ENCODE data around the gene TSPYL6. TPM values are rescaled to one million over a fixed set of nuclear protein-coding genes. Genes with fewer than 3 reads are reported as not detected.
"Not testable (repeated sequence)": the region's sequence is repeated elsewhere in the genome, so short reads cannot be mapped to it uniquely, and the experiment has no call there.

Gene TSPYL6
- 0.24 TPM for total RNA-seq (ENCODE audit: insufficient read depth, low replicate concordance)

DNA sequence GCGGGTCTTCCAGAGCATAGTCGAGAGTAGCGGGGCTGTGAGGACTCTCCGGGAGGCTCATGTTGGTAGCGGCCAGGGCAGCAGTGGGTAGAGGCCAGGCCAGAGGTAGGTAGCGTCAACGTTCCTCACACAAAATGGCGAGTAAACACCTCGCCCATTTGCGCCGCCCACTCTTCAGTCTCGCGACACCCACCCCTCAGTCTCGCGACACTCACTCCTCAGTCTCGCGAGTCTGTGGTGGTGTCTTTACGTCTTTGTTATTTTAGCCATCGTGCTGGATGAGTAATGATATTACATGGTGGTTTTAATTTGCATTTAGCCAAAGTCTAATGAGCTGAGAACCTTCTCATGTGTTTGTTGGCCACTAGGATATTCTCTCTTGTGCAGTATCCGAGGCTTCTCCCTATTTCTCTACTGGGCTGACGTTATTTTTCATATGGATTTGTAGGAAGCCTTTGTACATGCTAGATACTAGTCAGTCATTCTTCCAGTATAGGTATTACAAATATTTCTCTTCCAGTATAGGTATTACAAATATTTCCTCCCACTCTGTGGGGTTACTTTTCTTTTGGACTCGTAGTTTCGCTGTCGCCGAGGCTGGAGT lies at the start of gene TSPYL6:
Gene TSPYL6 (minus strand): TSS at position 139 of the 604 bp plus-strand sequence. CDS start 78 bp downstream, at position 61.
- no peak for DNase-seq (ENCODE audit: low spot score)

DNA sequence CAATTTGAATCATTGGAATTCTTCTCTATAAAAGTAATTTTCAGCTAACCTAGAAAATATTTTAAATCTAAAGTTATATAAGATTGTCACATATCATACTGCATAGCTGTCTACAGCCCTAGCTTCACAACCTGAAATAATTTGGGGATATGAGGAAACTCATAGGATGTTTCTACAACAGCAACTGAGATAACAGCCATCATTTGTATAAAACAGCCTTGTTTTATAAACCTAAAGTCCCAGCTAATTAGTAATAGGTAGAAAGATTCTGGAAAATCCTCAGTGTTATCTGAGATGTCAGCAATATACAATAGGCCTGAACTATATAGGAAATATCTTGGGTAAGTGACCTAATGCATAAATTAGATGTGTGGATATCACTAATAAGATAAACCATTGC lies 47.6 kb upstream of the TSPYL6 start:
- DNase-seq (ENCODE audit: low spot score), result no peak

DNA sequence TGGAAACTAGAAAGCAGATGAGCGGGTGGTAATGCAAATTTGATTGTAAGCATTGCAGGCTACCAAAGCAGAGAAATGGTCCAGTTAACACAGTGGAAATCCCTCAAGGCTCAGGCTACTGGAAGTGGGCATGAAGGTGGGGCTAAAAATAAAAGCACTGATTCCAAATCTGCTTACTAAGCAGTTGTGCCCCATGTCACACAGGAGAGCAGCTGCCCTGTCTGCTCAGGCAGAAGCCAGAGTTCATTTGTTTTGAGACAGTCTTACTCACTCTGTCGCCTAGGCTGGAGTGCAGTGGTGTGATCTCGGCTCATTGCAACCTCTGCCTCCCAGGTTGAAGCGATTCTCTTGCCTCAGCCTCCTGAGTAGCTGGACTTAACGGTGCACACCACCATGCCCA lies 42.5 kb upstream of the TSPYL6 start:
- DNase-seq (ENCODE audit: low spot score), result no peak

DNA sequence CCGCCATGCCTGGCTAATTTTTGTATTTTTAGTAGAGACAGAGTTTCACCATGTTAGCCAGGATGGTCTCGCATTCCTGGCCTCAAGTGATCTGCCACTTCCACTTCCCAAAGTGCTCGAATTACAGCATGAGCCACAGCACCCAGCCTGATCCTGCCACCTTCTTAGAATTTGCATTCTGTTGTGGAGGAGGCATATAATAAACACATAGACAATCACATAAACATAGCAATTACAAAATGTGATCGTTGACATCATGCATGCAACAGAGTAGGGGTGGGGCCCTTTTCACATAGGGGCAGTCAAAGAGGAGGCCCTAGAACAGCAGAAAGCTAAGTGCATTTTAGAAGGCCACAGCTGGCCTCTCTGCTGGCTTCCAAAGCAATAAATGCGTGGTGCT lies 39.9 kb upstream of the TSPYL6 start:
- DNase-seq (ENCODE audit: low spot score), result no peak

DNA sequence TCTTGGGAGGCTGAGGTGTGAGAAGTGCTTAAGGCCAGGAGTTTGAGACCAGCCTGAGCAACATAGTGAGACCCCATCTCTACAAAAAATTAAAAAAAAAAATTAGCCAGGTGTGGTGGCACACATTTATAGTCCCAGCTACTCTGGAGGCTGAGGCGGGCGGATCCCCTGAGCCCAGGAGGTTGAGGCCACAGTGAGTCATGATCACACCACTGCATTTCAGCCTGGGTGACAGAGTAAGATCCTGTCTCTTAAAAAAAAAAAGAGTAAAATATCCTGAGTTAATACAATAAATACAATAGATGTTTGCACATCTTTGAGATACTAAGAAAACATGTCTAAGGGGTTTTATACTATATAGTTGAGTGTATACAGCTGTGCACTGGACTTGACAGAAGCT lies 38.6 kb upstream of the TSPYL6 start:
- not testable (repeated sequence) for DNase-seq (ENCODE audit: low spot score)

GRCh38 chr2:54290356-54291025 lies 34.5 kb upstream of the TSPYL6 start:
- no peak for DNase-seq (ENCODE audit: low spot score)

GRCh38 chr2:54289917-54290316 lies 33.9 kb upstream of the TSPYL6 start:
- no peak for DNase-seq (ENCODE audit: low spot score)

GRCh38 chr2:54287532-54287931 lies 31.5 kb upstream of the TSPYL6 start:
- no peak for DNase-seq (ENCODE audit: low spot score)

- no peak for DNase-seq (ENCODE audit: low spot score)
Observed at GRCh38 chr2:54285451-54285850, 29.4 kb upstream of the TSPYL6 start.

- DNase-seq (ENCODE audit: low spot score), result no peak
Observed at GRCh38 chr2:54284826-54285225, 28.8 kb upstream of the TSPYL6 start.

DNA sequence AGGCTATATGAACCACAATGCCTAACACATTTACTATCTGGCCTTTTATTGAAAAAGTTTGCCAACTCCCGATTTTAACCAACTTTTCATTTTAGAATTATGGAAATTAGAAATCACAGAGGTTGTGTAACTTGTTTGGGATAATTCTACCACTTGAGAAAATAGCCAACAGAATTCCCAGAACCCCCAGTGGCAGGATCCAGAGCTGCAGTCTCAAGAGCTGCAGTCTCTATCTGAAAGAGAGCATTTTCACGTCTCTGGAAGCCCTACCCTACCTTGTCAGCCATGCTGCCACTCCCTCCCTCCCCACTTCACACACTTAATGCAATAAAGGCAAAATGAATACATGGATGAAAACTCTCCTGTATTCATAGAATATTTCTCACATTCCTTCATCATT lies 23.4 kb upstream of the TSPYL6 start:
- DNase-seq (ENCODE audit: low spot score), result no peak

GRCh38 chr2:54275541-54275940 lies 19.5 kb upstream of the TSPYL6 start:
- DNase-seq (ENCODE audit: low spot score), result no peak

GRCh38 chr2:54274781-54275242 lies 18.8 kb upstream of the TSPYL6 start:
- no peak for DNase-seq (ENCODE audit: low spot score)

- DNase-seq (ENCODE audit: low spot score), result no peak
Observed at GRCh38 chr2:54271843-54272627, 16.0 kb upstream of the TSPYL6 start.

DNA sequence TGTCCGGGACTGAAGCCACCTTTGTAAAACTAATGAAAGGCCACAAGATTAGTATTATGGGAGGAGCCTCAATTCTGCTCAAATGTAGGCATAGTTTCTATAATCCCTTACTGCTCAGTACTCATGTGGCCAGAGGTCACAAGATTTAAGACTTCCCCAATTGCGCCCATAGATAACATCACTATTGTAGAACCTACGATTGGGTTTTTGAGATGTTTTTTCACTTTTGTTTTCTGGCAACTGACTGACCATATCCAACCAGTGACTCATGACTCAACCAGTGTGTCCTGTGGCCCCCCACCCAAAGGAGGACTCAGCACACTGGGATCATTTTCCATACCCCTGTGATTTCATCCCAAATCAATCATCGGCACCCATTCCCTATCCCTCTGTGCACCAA lies 15.2 kb upstream of the TSPYL6 start:
- DNase-seq (ENCODE audit: low spot score), result no peak

- no peak for DNase-seq (ENCODE audit: low spot score)
Observed at GRCh38 chr2:54267577-54267976, 11.5 kb upstream of the TSPYL6 start.

DNA sequence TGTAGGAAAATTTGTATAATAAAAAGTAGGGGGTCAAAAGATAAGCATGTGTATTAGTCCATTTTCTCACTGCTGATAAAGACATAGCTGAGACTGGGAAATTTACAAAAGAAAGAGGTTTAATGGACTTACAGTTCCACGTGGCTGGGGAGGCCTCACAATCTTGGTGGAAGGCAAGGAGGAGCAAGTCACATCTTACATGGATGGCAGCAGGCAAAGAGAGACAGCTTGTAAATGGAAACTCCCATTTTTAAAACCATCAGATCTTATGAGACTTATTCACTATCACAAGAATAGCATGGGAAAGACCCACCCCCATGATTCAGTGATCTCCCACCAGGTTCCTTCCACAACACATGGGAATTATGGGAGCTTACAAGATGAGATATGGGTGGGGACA lies 9.1 kb upstream of the TSPYL6 start:
- not testable (repeated sequence) for DNase-seq (ENCODE audit: low spot score)

DNA sequence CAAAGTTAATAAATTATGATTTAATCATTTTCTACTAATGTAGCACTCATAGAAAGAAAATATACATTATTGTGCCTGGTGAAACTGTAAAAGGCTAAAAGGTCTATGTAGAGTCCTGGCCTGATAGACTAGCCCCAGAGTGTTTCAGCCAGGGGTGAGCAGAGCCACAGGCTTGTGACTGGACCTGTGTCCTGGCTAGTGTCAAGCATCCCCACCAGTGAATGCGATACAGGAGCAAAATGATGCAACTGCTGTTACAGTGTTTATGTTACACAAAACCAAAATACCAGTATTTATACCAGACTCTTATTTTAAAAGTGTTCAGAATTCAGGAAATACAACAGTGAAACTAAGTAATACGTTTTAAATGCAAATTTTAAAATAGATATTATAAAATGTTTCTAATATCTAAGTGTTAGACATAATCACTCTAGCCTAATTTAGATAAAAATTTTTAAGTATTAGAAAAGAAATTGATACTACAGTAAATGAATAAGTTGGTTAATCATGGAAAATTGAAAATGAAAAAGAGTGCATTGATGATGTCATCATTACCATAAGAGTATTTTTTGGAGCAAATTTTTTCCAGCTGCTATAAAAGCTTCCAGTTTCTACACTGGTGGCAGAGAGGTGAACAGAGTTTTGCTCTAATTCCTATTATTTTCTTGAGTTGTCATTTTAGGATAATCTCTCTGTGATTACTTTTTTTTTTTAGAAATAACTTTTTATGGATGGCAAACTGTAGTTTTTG lies 6.2 kb upstream of the TSPYL6 start:
- no peak for DNase-seq (ENCODE audit: low spot score)

DNA sequence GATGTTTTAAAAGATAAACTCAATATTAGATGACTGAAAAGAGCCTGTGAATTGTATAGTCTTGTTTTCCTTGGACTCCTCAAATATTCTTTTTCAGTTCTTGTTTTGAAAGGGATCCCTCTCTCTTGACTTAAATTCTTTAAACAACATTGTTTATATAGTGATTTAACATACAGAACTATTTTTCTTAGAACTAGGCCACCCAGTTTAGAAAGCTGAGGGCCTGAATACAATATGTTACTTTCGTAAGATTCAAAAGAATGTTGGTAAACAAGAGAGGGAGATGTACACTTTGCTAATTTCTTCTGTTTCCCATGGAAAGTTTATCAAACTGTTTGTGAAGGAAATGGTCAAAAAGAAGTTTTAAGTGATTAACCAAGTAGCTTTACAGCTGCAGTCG lies 5.5 kb upstream of the TSPYL6 start:
- DNase-seq (ENCODE audit: low spot score), result peak; percentile 6

GRCh38 chr2:54260241-54260595 lies 4.2 kb upstream of the TSPYL6 start:
- no peak for DNase-seq (ENCODE audit: low spot score)

GRCh38 chr2:54259413-54260240 lies 3.6 kb upstream of the TSPYL6 start:
- DNase-seq (ENCODE audit: low spot score), result no peak

Measured in umbilical cord (tissue), 2 donors.